Measurements from ENCODE around the gene SGMS1.

The SGMS1 gene

GRCh38 chr10:50593523-50594376 lies 30.0 kb downstream of the SGMS1 start:
- Histone ChIP-seq H3K4me3 (replicated peaks; ENCODE audit: low read depth, low read length) (no peak overlapping the region), H3K27me3 (replicated peaks; ENCODE audit: control insufficient read depth, insufficient read depth, low read length) (no peaks in the 10 kb centered on the region), H3K36me3 (ENCODE audit: control insufficient read depth, insufficient read depth, low read length) (no peaks in the 10 kb centered on the region)
- no peak for TF ChIP-seq CTCF (IDR thresholded peaks at IDR 0.05; ENCODE audit: insufficient read depth, low read length, poor library complexity, severe bottlenecking)
- no peak for DNase-seq (ENCODE audit: extremely low read depth, insufficient read length)

- no peak for DNase-seq (ENCODE audit: extremely low read depth, insufficient read length)
- Histone ChIP-seq H3K36me3 (ENCODE audit: control insufficient read depth, insufficient read depth, low read length) (no peaks in the 10 kb centered on the region), H3K4me3 (replicated peaks; ENCODE audit: low read depth, low read length) (no peak overlapping the region), H3K27me3 (replicated peaks; ENCODE audit: control insufficient read depth, insufficient read depth, low read length) (no peaks in the 10 kb centered on the region)
- TF ChIP-seq CTCF (IDR thresholded peaks at IDR 0.05; ENCODE audit: insufficient read depth, low read length, poor library complexity, severe bottlenecking): no peak
Measured at GRCh38 chr10:50592961-50593418, 30.8 kb downstream of the SGMS1 start.

GRCh38 chr10:50590935-50591334 lies 32.8 kb downstream of the SGMS1 start:
- Histone ChIP-seq H3K27me3 (replicated peaks; ENCODE audit: control insufficient read depth, insufficient read depth, low read length) (no peaks in the 10 kb centered on the region), H3K4me3 (replicated peaks; ENCODE audit: low read depth, low read length) (no peak overlapping the region), H3K36me3 (ENCODE audit: control insufficient read depth, insufficient read depth, low read length) (peaks cover 1% of the 10 kb centered on the region; the same call in 1 of the 2 replicates)
- no peak for DNase-seq (ENCODE audit: extremely low read depth, insufficient read length)
- TF ChIP-seq CTCF (IDR thresholded peaks at IDR 0.05; ENCODE audit: insufficient read depth, low read length, poor library complexity, severe bottlenecking): no peak

- Histone ChIP-seq H3K27me3 (replicated peaks; ENCODE audit: control insufficient read depth, insufficient read depth, low read length) (no peaks in the 10 kb centered on the region), H3K36me3 (ENCODE audit: control insufficient read depth, insufficient read depth, low read length) (peaks cover 1% of the 10 kb centered on the region; the same call in 1 of the 2 replicates), H3K4me3 (replicated peaks; ENCODE audit: low read depth, low read length) (no peak overlapping the region)
- DNase-seq (ENCODE audit: extremely low read depth, insufficient read length): no peak
- no peak for TF ChIP-seq CTCF (IDR thresholded peaks at IDR 0.05; ENCODE audit: insufficient read depth, low read length, poor library complexity, severe bottlenecking)
Measured at GRCh38 chr10:50586740-50587088, 37.0 kb downstream of the SGMS1 start.

- peaks cover 1% of the 10 kb centered on the region; the same call in 1 of the 2 replicates for H3K36me3 ChIP-seq (ENCODE audit: control insufficient read depth, insufficient read depth, low read length)
- no peak for TF ChIP-seq CTCF (IDR thresholded peaks at IDR 0.05; ENCODE audit: insufficient read depth, low read length, poor library complexity, severe bottlenecking)
- no peak overlapping the region for H3K4me3 ChIP-seq (replicated peaks; ENCODE audit: low read depth, low read length)
- no peak for DNase-seq (ENCODE audit: extremely low read depth, insufficient read length)
- H3K27me3 ChIP-seq (replicated peaks; ENCODE audit: control insufficient read depth, insufficient read depth, low read length): no peaks in the 10 kb centered on the region
Measured at GRCh38 chr10:50585921-50586739, 37.6 kb downstream of the SGMS1 start.

Data from GM06990 (cell line).